HepG2 (cell line): Measurements from ENCODE around the gene MPG. TPM values are rescaled to one million over a fixed set of nuclear protein-coding genes. Genes with fewer than 3 reads are reported as not detected.

Experiments used
- ATF7-NPFF ChIP-seq: sonication (generic); formaldehyde crosslinking; IDR thresholded peaks from 2 replicates; pipeline ENCODE4 v1.8.1; 2023; ENCODE audit warnings: mild to moderate bottlenecking, low read depth, missing genetic modification reagents, moderate library complexity
- ERF ChIP-seq: IDR thresholded peaks from 2 replicates; pipeline ENCODE4 v1.6.1; 2018; ENCODE audit warnings: missing biosample characterization, missing genetic modification reagents
- KAT8 ChIP-seq: IDR thresholded peaks from 2 replicates; pipeline ENCODE4 v1.6.1; 2016; ENCODE audit warnings: missing genetic modification reagents, missing compliant biosample characterization
- KIAA2018 ChIP-seq: sonication (generic); formaldehyde crosslinking; IDR thresholded peaks from 2 replicates; pipeline ENCODE4 v1.5.0; 2020; ENCODE audit warnings: mild to moderate bottlenecking, missing genetic modification reagents, borderline replicate concordance
- NFE2 ChIP-seq: sonication (generic); formaldehyde crosslinking; IDR thresholded peaks from 2 replicates; pipeline ENCODE4 v1.4.0; 2020; ENCODE audit warnings: missing genetic modification reagents
- SP1 ChIP-seq, 2 experiments: fragments of 450-650 bp in 1 of 2; sonication (generic) in 1 of 2; formaldehyde crosslinking in 1 of 2; IDR thresholded peaks; 2 replicates each; pipeline versions ENCODE4 v1.4.0 to v1.6.1; 2016 to 2020; ENCODE audit warnings: missing genetic modification reagents in 1 of 2
- SP2 ChIP-seq: sonication (generic); formaldehyde crosslinking; IDR thresholded peaks from 2 replicates; pipeline ENCODE4 v1.5.1; 2020; ENCODE audit warnings: mild to moderate bottlenecking, missing genetic modification reagents
- TBL1XR1 ChIP-seq: fragments of 150-350 bp; IDR thresholded peaks from 2 replicates; pipeline ENCODE4 v1.6.1; 2014; ENCODE audit warnings: borderline replicate concordance, low read length; ENCODE audit not compliant: partially characterized antibody
- U2AF1 ChIP-seq: fragments of 200-400 bp; formaldehyde crosslinking; optimal IDR thresholded peaks from 2 replicates; pipeline ENCODE3; 2017; ENCODE audit warnings: mild to moderate bottlenecking, low read depth, low read length
- ZBTB14 ChIP-seq: sonication (generic); formaldehyde crosslinking; IDR thresholded peaks from 2 replicates; pipeline ENCODE4 v1.4.0; 2020; ENCODE audit warnings: missing genetic modification reagents
- ZGPAT ChIP-seq: IDR thresholded peaks from 2 replicates; pipeline ENCODE4 v1.6.1; 2016; ENCODE audit warnings: mild to moderate bottlenecking
- ZNF17 ChIP-seq: sonication (generic); formaldehyde crosslinking; IDR thresholded peaks from 2 replicates; pipeline ENCODE4 v1.5.0; 2020; ENCODE audit warnings: mild to moderate bottlenecking, missing genetic modification reagents
- ZNF33B ChIP-seq: sonication (generic); formaldehyde crosslinking; IDR thresholded peaks from 2 replicates; pipeline ENCODE4 v1.5.1; 2020; ENCODE audit warnings: mild to moderate bottlenecking, missing genetic modification reagents
- ZNF354B ChIP-seq: sonication (generic); formaldehyde crosslinking; IDR thresholded peaks from 2 replicates; pipeline ENCODE4 v1.8.0; 2022; ENCODE audit warnings: mild to moderate bottlenecking, missing genetic modification reagents
- ZNF383 ChIP-seq: sonication (generic); formaldehyde crosslinking; IDR thresholded peaks from 2 replicates; pipeline ENCODE4 v1.4.0; 2020; ENCODE audit warnings: missing genetic modification reagents, mild to moderate bottlenecking, borderline replicate concordance
- ZNF577 ChIP-seq: sonication (generic); formaldehyde crosslinking; IDR thresholded peaks from 2 replicates; pipeline ENCODE4 v1.4.0; 2020; ENCODE audit warnings: mild to moderate bottlenecking, low read depth, missing genetic modification reagents, borderline replicate concordance
- ZNF782 ChIP-seq: sonication (generic); formaldehyde crosslinking; IDR thresholded peaks from 2 replicates; pipeline ENCODE4 v1.4.0; 2020; ENCODE audit warnings: missing genetic modification reagents, mild to moderate bottlenecking, borderline replicate concordance
- ZNF790 ChIP-seq: sonication (generic); formaldehyde crosslinking; IDR thresholded peaks from 2 replicates; pipeline ENCODE4 v1.8.0; 2022; ENCODE audit warnings: missing genetic modification reagents, mild to moderate bottlenecking, borderline replicate concordance
- ZNF839 ChIP-seq: sonication (generic); formaldehyde crosslinking; IDR thresholded peaks from 2 replicates; pipeline ENCODE4 v1.4.0; 2020; ENCODE audit warnings: missing genetic modification reagents, mild to moderate bottlenecking, borderline replicate concordance
- ZSCAN29 ChIP-seq: sonication (generic); formaldehyde crosslinking; conservative IDR thresholded peaks from 2 replicates; pipeline ENCODE4 v1.4.0; 2020; ENCODE audit warnings: mild to moderate bottlenecking, missing genetic modification reagents
- ZSCAN9 ChIP-seq: IDR thresholded peaks from 2 replicates; pipeline ENCODE4 v1.6.1; 2016; ENCODE audit warnings: borderline replicate concordance
- polyA plus RNA-seq, 8 experiments: library from polyadenylated mRNA; depleted of rRNA in 3 of 8; stranded (reverse) in 7 of 8; unstranded in 1 of 8; fragments of >200 nt; fragmentation: Illumina TruSeq in 4 of 8; extraction: Trizol in 4 of 8; gene quantifications; 2 replicates each; pipeline versions ENCODE4 v1.2.1 to v1.2.3, GENCODE V29; 2011 to 2016; ENCODE audit warnings: low read depth in 4 of 8, missing spikeins in 1 of 8, mixed read lengths in 1 of 8; ENCODE audit not compliant: insufficient read depth in 1 of 8
- total RNA-seq, 5 experiments: library from RNA; depleted of rRNA; stranded (reverse); fragments of >200 nt; fragmentation: Illumina TruSeq; extraction: Trizol; gene quantifications; 2 replicates each; pipeline ENCODE4 v1.2.3, GENCODE V29; 2016; ENCODE audit warnings: low read depth in 1 of 5

MPG gene
- total and polyA plus RNA-seq, 2 of the 13 experiments (the other 11 are each of a cell fraction or from before 2014, with no cell fraction given): 59.1 to 62.5 TPM

GRCh38 chr16:96935-97381 lies 18.9 kb downstream of the MPG start (continued):
- no peak for TF ChIP-seq ZNF17 (CRISPR knock-in tag)
- peak; percentile 80 for TF ChIP-seq ERF
- TF ChIP-seq ATF7-NPFF (CRISPR knock-in tag): no peak
- 0 out of 2 replicates have a peak, but pooled peaks have one; percentile 43 for TF ChIP-seq ZGPAT
- no peak for TF ChIP-seq TBL1XR1
- TF ChIP-seq ZNF33B (CRISPR knock-in tag): no peak
- TF ChIP-seq SP1 (IDR thresholded peaks at IDR 0.05): no peak
- TF ChIP-seq SP1 (CRISPR knock-in tag; IDR thresholded peaks at IDR 0.05): peak; percentile 91
- TF ChIP-seq ZNF354B (CRISPR knock-in tag): no peak
- no peak for TF ChIP-seq ZNF383 (CRISPR knock-in tag)
- peak; percentile 48 for TF ChIP-seq KAT8 (CRISPR knock-in tag)
- no peak for TF ChIP-seq SP2 (CRISPR knock-in tag)
- no peak for TF ChIP-seq ZNF577 (CRISPR knock-in tag)
- 0 out of 2 replicates have a peak, but pooled peaks have one; percentile 47 for TF ChIP-seq ZNF790 (CRISPR knock-in tag)
- TF ChIP-seq ZSCAN9: no peak
- TF ChIP-seq ZNF839 (CRISPR knock-in tag): no peak
- TF ChIP-seq U2AF1: peak; percentile 41
- TF ChIP-seq NFE2 (CRISPR knock-in tag): no peak
- no peak for TF ChIP-seq KIAA2018
- TF ChIP-seq ZNF782 (CRISPR knock-in tag): no peak
- TF ChIP-seq ZSCAN29: no peak
- TF ChIP-seq ZBTB14 (CRISPR knock-in tag): no peak
